H1 (cell line): Measurements from ENCODE around the gene ZNF618. TPM values are rescaled to one million over a fixed set of nuclear protein-coding genes. Genes with fewer than 3 reads are reported as not detected.

Experiments
- BACH1 ChIP-seq: IDR thresholded peaks from 2 replicates; pipeline ENCODE4 v1.6.1; 2012; ENCODE audit warnings: low read length, improper control_type of control experiment
- MAX ChIP-seq: IDR thresholded peaks from 2 replicates; pipeline ENCODE4 v1.6.1; 2012; ENCODE audit warnings: inconsistent platforms
- POLR2A ChIP-seq, 2 experiments: IDR thresholded peaks; 1 replicate in 1 of 2; 2 replicates in 1 of 2; pipeline ENCODE4 v1.6.1; 2011; ENCODE audit warnings: low read depth in 2 of 2, low read length in 2 of 2, mild to moderate bottlenecking in 2 of 2; ENCODE audit errors: control extremely low read depth in 1 of 2
- POLR2AphosphoS5 ChIP-seq: IDR thresholded peaks from 2 replicates; pipeline ENCODE4 v1.6.1; 2011; ENCODE audit warnings: low read depth, low read length
- POU5F1 ChIP-seq: IDR thresholded peaks from 2 replicates; pipeline ENCODE4 v1.6.1; 2011; ENCODE audit warnings: low read depth, mild to moderate bottlenecking, low read length, moderate library complexity
- RNF2 ChIP-seq: fragments of 200-900, 300-1000 bp; sonication (generic); IDR thresholded peaks from 2 replicates; pipeline ENCODE4 v1.7.1; 2016; ENCODE audit warnings: borderline replicate concordance, low read depth, mild to moderate bottlenecking, antibody characterized with exemption, low read length; ENCODE audit not compliant: poor library complexity, severe bottlenecking; ENCODE audit errors: missing control alignments
- TCF12 ChIP-seq: IDR thresholded peaks from 2 replicates; pipeline ENCODE4 v1.6.1; 2011; ENCODE audit warnings: low read depth, mild to moderate bottlenecking, low read length
- polyA plus RNA-seq, 7 experiments: library from polyadenylated mRNA; depleted of rRNA in 3 of 7; stranded (reverse) in 5 of 7; unstranded in 2 of 7; fragments of >200 nt in 5 of 7; fragments of 200-250 nt in 2 of 7; gene quantifications; 1 replicate in 5 of 7; 2 replicates in 1 of 7; 4 replicates in 1 of 7; pipeline versions ENCODE4 v1.2.1 to v1.2.3, GENCODE V29; 2011 to 2013; ENCODE audit warnings: missing spikeins in 2 of 7, mixed read lengths in 2 of 7
- total RNA-seq: library from RNA; stranded (reverse); fragmentation: NEBNext Ultra II Directional; extraction: Animal tissue kit (Norgen Biotek cat#: 25700); gene quantifications from 2 replicates; pipeline ENCODE4 v1.2.1, GENCODE V29; 2021

Gene ZNF618
- total and polyA plus RNA-seq, 2 of the 8 experiments (the other 6 are each of a cell fraction or from before 2014, with no cell fraction given) = 9.6 to 28.5 TPM

GRCh38 chr9:113912816-113913215 is 36.7 kb downstream of the ZNF618 start (continued):
- TF ChIP-seq POLR2A (IDR thresholded peaks at IDR 0.05; ENCODE audit: control extremely low read depth in 1 of 2, low read depth in 2 of 2, low read length in 2 of 2) = no peak
- TF ChIP-seq BACH1 = no peak
- TF ChIP-seq POLR2AphosphoS5 = no peak
- no peak for TF ChIP-seq MAX
- TF ChIP-seq TCF12 = no peak
- no peak for TF ChIP-seq RNF2
- no peak for TF ChIP-seq POU5F1
- TF ChIP-seq, all 59 proteins: peak for 0
